NCI-H526 (cell line): Measurements from ENCODE around the gene SLC43A1.

Experiments used
- DNase-seq, 2 experiments: peaks; one replicate each; lab custom pipeline; 2025; lab: John Stamatoyannopoulos, UW

Gene SLC43A1

DNA sequence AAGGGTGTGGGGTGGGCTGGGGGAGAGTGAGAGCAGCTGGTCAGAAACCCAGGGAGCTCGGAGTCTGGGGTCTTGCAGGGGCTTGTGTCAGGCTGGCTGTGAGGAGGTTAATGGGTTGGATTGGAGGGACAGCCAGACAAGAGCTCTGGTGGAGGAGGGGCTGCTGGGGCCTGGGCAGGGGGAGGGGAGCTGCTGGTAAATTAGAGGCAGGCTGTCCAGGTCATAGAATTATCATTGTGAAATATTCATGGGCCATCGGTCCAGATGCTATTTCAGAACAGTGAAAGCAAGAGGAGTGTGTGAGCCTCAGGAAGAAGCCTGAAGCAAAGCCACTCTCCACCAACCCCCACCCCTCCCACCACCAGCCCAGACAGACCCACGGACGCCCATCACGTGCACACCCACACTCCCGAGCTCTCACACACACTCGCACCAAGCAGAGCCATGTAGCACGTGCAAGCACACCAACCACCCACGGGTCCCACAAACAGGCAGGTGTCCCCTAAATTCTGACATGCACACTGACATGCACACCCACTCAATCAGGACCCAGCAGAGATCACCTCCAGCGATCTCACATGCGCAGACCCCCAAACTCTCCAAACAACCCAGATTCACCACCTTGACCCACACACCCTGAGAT, 36.4 kb downstream of the SLC43A1 start:
- DNase-seq: no peak

DNA sequence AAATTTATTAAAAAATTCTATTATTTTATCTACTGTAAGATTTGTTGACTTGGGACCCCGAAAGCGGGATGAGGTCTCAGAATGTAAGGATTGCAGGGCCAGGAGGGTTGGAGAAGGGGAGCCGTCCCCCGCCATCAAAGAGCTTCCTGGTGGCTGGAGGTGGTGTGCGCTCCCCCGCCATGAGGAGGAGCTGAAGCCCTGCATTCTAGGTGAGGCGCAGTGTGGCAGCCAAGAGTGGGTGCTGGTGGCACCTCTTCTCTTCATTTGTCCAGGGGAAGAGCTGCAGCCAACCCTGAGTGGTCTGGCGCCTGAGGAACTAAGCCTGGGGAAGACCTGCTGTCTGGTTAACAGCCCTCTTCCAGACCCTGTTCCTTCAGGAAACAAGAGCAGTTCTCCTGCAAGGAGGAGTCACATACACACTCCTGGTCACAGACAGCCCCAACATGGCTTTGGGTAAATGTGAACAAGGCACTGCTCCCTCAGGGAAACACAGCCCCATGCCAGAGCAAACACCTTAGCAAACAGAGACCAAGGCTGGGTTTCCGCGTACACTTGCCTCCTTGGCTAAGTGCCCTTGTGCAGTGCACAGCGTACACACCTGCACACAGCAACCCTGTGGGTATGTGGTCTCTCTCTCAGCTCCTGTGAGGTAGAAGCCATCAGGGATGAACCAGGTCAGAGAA, 37.9 kb downstream of the SLC43A1 start:
- no peak for DNase-seq

DNA sequence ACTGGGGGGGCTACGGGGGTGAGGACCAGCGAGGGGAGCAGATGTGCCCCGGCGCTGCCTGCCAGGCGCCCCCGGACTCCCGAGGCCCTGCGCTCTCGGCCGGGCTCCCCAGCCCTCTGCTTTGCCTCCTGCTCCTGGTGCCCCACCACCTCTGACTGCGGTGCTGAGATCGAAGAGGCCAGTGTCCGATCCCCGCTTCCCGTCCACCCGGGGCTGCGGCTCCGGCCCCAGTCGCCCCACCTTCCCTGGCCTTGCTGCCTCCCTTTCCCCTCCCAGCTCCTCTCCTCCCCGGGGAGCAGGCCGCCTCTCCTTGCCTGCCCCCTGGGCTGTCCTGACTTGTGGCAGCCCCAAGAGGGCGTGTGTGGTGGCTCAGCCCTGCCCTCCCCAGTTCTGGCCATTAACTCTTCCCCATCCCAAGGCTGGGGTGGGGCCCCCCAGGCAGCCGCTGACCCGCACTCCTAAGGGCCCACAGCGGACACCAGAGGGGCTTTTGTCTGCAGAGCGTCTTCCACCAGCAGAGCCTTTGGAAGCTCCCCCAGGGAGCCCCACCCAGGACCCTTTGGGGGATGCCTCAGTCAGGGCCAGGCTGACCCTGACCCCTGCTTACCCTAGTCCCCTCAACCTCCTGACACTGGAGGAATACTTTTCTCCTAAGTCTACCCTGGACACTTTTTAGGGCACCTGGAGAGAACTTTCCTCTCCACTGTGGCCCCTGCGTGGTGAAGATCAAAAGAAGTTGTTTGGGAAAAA, 38.6 kb downstream of the SLC43A1 start:
- DNase-seq: peak in 1 of 2 experiments; percentile 60

DNA sequence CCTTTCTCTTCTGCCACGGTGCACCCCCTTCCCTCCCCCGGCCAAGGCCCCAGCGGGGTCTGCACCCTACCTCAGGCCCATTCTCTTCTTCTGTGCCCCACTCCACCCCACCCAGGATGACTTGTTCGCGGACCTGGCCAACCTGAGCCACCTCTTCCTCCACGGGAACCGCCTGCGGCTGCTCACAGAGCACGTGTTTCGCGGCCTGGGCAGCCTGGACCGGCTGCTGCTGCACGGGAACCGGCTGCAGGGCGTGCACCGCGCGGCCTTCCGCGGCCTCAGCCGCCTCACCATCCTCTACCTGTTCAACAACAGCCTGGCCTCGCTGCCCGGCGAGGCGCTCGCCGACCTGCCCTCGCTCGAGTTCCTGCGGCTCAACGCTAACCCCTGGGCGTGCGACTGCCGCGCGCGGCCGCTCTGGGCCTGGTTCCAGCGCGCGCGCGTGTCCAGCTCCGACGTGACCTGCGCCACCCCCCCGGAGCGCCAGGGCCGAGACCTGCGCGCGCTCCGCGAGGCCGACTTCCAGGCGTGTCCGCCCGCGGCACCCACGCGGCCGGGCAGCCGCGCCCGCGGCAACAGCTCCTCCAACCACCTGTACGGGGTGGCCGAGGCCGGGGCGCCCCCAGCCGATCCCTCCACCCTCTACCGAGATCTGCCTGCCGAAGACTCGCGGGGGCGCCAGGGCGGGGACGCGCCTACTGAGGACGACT, 39.3 kb downstream of the SLC43A1 start:
- peak in 1 of 2 experiments; percentile 55 for DNase-seq

DNA sequence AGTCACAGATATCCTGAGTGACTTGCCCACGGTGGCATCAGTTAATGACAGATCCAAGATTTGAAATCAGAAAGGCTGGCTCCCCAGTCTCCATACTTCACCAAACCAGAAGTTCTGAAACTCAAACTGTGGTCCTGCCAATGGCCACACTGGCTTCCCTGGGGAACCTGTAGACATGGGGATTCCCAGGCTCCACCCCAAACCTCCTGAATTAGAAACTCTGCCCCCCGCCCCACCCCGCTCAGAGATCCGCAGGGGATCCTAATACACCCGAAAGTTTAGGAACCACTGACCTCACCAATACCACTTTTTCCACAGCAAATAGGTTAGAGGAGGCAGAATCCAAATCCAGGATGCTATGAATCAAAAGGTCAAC, 39.8 kb downstream of the SLC43A1 start:
- no peak for DNase-seq

DNA sequence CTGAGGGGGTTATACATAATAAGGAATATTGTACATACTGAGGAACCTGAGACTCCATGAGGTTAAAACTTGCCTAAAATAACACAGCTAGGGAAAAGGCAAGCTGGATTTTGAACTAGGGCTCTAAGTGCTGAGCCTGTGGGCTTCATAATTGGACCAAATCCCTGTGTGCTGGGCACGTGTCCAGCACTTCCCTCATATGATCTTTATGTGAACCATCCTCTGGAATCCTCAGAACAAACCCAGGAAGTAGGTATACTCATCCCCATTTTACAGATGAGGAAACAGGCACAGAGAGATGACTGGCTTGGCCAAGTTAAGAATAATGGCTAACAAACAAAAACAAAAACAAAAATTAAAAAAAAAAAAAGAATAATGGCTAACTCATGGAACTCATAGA, 40.3 kb downstream of the SLC43A1 start:
- no peak for DNase-seq

DNA sequence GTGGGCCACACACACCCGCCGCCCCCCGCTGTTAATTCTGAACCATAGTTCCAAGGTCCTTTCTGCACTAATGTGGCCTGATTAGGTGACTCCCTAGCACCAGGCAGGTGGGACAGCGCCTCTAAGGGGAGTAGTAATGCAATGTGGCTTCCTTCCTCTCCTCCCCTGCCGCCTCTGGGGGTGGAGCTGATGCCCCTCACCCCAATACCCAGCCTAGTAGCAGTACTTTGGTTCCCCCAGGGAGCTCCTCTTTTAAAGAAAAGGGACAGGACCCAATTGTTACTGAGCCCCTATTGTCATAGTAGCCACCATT, 40.7 kb downstream of the SLC43A1 start:
- DNase-seq: no peak

DNA sequence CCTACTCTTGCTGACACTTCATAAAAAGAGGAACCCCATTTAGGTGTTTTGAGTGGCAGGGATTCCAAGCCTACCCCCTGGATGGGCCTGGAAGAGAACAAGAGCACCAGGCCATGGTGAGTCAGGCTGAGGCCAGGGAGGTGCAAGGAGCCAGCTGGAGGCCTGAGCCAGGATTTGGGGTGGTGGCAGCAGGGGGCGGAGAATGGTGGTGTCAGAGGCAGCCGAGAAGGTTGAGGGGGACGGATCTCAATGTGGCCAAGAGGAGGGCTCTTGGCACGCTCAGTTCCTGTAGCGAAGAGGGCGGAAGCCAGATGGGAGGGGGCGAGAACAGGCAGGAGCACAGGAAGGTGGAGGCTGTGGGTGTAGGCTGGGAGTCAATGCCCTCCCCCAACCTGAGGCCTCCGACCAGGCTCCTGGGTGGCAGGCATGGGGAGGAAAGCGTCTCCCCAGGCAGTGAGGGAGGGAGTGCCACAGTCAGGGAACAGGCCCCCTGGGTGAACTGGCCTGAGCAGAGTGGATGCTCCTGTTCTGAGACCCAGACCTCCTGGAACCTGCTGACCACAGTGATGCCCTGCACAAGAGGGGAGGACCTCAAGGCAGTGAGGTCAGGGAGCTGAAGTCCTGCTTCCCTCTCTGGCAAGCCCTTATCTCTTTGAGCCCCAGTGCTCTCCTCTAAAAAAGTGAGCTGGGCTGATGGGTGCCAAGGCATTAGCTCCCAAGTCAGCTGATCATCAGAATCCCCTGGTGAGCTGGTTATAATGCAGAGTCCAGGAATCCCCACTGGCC, 41.3 kb downstream of the SLC43A1 start:
- no peak for DNase-seq

DNA sequence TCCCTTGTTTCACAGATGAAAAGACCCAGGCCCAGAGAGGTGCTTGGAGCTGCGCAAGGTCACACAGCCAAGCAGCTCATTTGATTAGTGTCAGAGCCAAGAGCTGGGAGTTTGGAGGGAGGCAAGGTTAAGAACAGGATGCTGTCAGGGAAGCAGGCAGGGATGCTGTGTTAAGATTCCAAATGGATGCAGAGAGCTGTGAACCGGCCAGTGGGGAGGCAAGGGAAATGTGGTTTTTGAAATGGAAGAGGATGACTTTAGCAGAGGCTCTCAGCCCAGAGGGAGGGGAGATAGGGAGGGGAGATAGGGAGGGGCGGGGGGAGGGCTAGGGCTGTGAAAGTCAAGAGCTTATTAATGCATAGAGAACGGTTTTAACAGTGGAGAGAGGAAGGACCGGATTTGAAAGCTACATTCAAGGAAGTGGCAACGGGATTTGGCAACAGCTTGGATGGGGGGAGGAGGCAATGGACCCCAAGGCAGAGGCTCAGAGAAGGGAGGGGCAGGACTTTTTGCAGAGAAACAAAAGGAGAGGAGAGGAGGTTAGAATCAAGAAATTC, 42.1 kb downstream of the SLC43A1 start:
- DNase-seq: no peak

DNA sequence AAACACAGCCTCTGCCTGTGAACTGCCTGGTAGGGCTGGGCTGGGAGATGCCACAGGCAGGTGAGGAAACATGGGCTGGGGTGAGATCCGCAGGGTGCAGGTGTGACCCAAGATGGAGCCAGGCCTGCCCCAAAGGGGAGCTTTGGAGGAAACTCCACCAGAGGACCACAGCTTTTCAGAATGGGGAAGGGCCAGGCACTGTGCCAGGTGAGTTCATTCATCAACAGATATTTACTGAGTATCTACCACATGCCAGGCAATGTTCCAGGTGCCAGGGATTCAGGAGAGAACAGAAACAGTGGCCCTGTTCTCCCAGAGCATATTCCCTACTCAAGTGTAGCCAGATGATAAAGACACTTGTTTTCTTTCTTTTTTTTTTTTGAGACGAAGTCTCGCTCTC, 44.0 kb downstream of the SLC43A1 start:
- DNase-seq: no peak

DNA sequence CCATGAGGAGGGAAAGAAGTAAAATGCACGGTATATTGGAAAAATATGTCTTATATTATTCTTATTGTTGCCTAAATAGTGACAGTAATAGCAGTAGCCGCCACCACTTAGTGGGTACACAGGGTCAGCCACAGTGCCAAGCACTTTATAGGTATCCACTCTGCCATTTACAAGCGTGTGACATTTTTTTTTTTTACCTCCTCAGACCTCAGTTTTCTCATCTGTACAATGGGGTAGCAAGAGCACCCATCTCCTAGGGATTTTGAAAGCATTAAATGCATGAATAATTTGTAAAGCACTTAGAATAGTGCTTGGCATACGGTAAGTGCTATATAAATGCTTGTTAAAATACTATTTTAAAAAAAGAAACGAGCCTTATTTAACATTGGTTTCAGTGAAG, 46.2 kb downstream of the SLC43A1 start:
- no peak for DNase-seq

DNA sequence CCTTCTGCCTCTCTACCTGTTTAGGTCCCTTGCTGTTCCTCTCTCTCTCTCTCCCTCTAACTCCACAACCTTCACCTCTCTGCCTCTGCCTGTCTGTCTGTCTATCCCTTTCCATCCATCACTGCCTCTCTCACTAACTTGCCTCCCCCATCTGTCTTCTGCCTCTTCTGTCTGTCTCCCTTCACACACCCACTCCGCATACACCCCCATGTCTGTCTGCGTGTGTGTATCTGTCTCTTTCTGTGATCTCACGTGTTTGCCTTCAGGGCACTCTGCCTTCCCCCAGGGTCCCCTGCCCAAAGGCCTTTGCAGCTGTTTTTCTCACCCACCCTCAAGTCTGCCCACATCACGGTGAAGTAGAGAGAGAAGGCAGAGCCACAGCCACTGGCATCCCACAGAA, 47.2 kb downstream of the SLC43A1 start:
- DNase-seq: no peak

DNA sequence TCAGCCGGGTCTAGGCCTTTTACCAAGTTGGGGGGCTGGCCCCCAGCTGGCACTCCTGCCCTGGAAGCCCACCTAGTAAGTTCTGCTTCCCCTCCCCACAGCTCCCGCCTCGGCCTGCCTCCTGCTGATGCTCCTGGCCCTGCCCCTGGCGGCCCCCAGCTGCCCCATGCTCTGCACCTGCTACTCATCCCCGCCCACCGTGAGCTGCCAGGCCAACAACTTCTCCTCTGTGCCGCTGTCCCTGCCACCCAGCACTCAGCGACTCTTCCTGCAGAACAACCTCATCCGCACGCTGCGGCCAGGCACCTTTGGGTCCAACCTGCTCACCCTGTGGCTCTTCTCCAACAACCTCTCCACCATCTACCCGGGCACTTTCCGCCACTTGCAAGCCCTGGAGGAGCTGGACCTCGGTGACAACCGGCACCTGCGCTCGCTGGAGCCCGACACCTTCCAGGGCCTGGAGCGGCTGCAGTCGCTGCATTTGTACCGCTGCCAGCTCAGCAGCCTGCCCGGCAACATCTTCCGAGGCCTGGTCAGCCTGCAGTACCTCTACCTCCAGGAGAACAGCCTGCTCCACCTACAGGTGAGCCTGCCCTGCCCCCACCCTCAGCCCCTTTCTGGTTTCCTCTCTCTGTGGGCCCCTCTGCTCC, 47.9 kb downstream of the SLC43A1 start:
- no peak for DNase-seq

DNA sequence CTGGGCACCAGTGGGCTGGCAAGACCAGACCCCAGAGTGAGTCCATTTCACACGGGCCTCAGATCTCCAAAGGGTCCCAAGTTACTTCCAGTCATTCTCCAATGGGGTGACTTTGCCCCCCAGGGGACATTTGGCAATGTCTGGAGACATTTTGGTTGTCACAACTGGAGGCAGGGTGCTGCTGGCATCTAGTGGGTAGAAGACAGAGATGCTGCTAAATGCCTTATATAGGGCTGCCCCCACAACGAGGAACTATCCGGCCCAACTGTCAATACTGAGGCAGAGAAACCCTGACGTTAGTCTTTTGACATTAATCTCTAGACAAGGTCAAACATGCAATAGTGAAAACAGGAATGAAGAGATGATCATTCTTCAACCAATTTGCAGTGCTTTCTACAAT, 48.8 kb downstream of the SLC43A1 start:
- no peak for DNase-seq

DNA sequence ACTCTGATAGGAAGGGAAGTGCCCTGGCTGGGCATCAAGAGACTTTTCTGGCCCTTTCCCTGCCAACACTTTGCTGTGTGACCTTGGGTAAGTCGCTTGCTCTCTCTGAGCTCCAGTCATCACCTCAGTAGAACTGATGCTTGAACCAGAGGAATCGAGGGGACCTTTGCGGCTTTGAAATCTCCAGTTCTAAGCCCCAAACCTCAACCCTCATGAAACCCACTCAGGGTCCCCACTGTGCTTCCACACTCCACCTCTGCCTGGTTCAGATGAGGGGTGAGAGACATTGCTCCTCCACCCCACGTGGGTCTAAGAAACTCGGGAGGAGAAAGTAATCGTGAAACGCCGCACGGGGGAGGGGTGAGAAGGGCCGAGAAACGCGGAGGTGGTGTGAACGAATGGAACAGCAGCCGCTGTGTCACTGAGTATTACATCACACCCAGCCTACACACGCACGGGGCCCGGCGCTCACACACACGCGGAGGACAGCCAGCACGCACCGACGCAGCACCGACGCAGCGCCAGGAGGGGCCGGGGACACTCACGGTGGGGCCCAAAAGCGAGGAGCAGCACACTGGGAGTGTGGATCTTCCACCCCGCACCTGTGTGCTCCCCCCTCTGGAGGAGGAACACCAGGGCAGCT, 50.8 kb downstream of the SLC43A1 start:
- no peak for DNase-seq

DNA sequence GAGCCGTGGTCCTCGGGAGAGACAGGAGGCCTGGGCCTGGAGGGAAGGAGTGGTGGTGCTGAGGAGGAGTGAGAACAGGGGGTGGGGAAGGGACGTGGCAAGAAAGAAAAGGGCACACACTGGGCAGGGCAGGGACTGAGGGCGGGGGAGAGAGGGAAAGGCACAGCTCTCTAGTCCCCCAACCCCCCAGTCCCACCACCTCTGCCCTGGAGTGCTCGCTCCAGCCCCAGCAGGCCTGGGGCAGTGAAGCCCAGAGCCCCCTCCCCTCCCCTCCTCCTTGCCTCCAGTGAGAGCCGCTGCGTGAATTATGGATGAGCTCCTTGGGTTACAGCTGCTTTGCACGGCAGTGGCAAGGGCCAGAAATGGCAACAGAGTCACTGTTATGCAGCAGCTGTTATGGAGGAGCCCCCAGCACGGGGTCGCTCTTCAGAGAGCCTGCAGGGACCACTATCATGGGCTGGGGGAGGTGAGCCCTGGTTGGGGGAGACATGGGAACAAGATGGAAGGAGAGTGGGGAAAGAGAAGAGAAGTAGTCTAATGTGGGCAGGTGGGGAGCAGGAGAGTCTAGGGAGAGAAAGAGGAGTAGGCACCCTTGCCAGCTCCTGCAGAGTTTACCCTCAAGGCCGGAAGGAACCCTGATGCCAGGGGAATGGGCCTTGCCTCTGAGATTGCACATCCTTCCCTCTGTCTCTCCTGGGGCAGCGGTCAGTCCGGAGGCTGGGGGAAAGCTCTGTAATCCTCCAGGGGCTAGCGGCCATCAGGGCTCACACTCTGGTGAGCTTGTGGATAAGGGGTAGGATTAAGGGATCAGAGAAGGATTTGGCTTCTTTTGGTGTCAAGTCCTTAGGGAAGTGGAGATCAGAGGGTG, 51.6 kb downstream of the SLC43A1 start:
- DNase-seq: peak in 1 of 2 experiments; percentile 23

DNA sequence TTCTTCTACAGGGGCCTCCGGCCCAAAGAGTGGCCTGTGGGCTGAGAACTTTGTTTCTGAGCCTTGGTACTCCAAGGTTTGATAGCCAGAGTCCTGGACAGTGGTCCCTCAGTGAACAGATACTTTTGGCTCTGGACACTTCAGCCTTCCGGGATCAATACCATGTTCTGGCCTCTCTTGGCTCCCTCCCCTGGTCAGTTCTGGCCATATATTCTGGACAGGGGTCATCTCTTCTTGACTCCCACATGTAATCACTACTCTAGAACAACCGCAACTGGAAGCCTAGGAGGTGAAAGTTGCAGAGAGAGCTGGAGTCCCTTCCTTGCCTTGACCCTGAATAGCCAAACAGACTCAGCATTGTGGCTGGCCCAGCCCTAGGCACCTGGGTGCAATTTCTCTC, 52.9 kb downstream of the SLC43A1 start:
- no peak for DNase-seq

DNA sequence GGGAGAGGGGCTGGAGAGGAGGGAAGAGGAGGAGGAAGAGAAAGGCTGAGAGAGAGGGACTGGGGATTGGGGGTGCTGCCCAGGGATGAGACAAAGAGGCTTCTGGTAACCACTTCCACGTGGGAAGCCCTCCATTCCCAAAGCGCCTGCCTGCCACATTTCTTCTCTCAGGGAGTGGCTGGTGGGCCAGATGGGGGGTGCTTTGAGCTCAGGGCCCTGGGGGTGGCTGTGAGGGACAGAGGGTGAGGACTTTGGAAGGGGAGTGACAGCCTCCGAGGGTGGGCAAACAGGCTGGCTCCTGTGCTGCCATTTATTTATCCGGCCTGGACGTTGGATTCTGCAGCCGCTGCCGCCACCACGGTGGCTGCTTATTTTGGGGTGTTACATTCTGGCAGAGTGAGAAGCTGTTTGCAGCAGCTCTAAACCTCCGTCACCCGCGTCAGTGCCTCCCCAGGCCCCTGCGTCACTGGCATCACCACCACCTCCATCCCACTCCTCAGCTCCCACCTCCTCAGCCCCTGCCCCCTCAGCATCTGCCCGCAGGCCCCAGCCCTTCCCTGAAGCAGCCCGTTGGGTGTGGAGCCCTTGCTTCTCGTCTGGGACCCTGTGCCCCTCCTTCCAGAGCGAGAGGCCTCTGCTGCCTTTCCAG, 53.5 kb downstream of the SLC43A1 start:
- no peak for DNase-seq
